ENCODE measurements around the gene ZNF302.
A peak's percentile ranks its signal among the peaks of the same experiment; 100 is the strongest.

ZNF302 gene

DNA sequence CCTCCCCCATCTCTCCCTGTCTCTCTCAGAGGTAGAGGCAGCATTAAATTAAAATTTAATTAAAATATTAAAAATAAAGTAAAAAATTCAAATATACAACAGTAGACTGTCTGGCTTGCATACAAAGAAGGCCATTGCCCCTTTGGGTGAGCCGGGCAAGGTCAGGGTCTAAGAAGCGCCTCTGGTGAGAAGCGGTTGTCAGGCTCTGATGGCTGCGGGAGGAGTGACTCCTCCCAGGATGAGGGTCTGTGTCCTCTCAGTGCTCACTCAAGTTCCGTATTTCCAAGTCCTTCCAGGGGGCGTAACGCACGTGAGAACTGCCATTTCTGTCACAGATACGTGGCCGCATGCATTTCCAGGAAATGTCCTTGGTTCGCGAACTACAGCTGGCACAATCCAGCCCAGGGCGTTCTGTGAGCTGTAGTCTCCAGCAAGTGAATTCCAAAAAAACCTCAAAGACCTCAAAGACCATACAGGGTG is 55.8 kb downstream of the ZNF302 start:
- no peak for DNase-seq (ENCODE audit: low read depth)

DNA sequence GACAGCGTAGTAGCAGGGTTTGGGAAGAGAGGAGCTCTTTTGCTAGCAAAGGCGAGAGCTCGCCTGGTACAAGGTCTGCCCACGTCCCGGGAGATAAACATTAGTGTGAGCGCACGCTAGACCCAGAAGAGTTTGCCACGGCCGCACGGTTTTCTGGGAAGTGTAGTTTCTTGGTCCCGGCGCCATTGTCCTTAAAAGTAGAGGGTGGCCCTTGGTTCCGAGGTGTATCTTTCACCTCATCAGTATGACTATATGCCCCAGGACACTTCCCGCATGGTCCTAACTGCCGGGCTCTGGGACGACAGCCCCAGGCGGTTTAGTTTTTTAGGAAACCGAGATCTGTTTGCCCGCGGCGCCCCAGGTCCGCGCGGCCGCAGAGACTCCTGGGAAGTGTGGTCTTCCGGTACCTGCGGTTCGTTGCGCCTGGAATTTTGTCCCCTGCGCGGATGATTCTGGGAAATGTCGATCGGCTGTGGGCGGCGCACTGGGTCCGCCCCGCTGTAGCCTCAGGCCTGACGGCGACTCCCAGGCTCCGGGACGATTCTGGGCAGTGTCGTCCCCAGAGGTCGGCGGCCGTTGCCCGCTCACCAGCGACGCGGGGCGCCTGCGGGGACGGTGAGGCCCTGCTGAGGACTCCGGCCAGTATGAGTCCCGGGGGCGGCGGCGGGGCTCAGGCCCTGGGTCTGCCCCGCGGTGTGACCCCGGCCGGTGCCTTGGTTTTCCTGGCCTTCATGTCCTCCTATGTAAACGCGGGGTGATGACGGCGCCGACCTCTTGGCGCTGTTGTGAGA is 56.5 kb downstream of the ZNF302 start, which contains the start of gene ZNF181:
TSS of gene ZNF181 (plus strand) at position 498 of the 791 bp plus-strand sequence. CDS start 795 bp downstream, outside the sequence.
- peak; percentile 59 for DNase-seq (ENCODE audit: low read depth)

DNA sequence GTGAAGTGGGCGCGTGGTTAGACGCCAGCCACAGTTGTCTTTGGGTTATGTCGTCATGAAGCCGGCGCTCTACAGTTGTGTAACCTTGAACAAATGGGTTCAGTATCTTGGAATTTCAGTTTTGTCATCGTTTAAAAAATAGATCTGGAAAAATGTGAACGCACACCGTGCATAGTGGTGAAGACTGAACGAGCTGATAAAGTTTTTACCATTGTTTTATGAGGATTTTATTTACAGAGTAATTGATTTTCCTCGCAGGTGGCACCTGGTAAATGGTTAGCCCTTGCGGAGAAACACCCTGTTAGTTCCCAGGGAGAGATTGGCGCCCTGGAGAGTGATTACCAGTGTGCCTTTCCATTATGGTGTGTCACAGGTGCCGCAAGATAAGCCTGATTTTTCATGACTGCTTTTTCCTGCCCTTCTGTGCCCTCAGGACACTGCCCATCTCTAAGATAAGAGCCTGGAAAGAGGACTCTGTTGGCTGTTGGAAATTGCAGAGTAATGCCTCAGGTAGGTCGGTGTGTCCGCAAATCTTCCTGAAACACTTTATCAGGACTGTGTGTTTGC is 57.1 kb downstream of the ZNF302 start:
- DNase-seq (ENCODE audit: low read depth): no peak

Data from stimulated activated CD8-positive, alpha-beta memory T cell treated with anti-CD3 and anti-CD28 coated beads, Interleukin-15, amount 100 ng/mL, for 24 hours (primary cell).